Nephron (organoid): ENCODE data around the gene TRIM9.

Experiments
- H3K27ac Mint-ChIP-seq, 3 experiments: 2 replicates each; pipeline ENCODE4 v1.8.0; 2020; ENCODE audit warnings: mixed read lengths in 3 of 3, mild to moderate bottlenecking in 2 of 3, moderate library complexity in 1 of 3
- H3K27me3 Mint-ChIP-seq: 2 replicates; pipeline ENCODE4 v1.8.0; 2021; ENCODE audit warnings: low read depth, mild to moderate bottlenecking, moderate library complexity, mixed read lengths
- H3K36me3 Mint-ChIP-seq: 2 replicates; pipeline ENCODE4 v1.8.0; 2020; ENCODE audit warnings: low read depth, mixed read lengths
- H3K4me1 Mint-ChIP-seq: 2 replicates; pipeline ENCODE4 v1.8.0; 2020; ENCODE audit warnings: mixed read lengths
- H3K4me3 Mint-ChIP-seq, 3 experiments: 2 replicates each; pipeline ENCODE4 v1.8.0; 2020; ENCODE audit warnings: mild to moderate bottlenecking in 3 of 3, mixed read lengths in 3 of 3, moderate library complexity in 2 of 3
- H3K9me3 Mint-ChIP-seq: 2 replicates; pipeline ENCODE4 v1.8.0; 2020; ENCODE audit warnings: mixed read lengths
- CTCF ChIP-seq, 3 experiments: fragments of 200-600 bp; sonication (generic); IDR thresholded peaks; one replicate each; pipeline ENCODE4 v1.5.0; 2021; ENCODE audit warnings: antibody characterized with exemption in 3 of 3; ENCODE audit not compliant: unreplicated experiment in 3 of 3

TRIM9 gene

GRCh38 chr14:51028851-51029754 is 65.8 kb downstream of the TRIM9 start:
- H3K27me3 Mint-ChIP-seq, result no peaks in the 10 kb centered on the region
- no peaks in the 10 kb centered on the region for H3K36me3 Mint-ChIP-seq
- H3K4me3 Mint-ChIP-seq, result no peak overlapping the region
- no peak for TF ChIP-seq CTCF (IDR thresholded peaks at IDR 0.05; ENCODE audit: unreplicated experiment in 3 of 3)
- H3K27ac Mint-ChIP-seq, result peak overlapping the region in 2 of 3 experiments; percentile 10 to 11
- H3K9me3 Mint-ChIP-seq, result peaks cover 5% of the 10 kb centered on the region
- peaks cover 25% of the 10 kb centered on the region for H3K4me1 Mint-ChIP-seq

- H3K27ac Mint-ChIP-seq, result peak overlapping the region in 2 of 3 experiments; percentile 10 to 18
- H3K9me3 Mint-ChIP-seq, result peaks cover 3% of the 10 kb centered on the region
- H3K27me3 Mint-ChIP-seq, result no peaks in the 10 kb centered on the region
- peaks cover 32% of the 10 kb centered on the region for H3K4me1 Mint-ChIP-seq
- no peak overlapping the region for H3K4me3 Mint-ChIP-seq
- H3K36me3 Mint-ChIP-seq, result no peaks in the 10 kb centered on the region
- no peak for TF ChIP-seq CTCF (IDR thresholded peaks at IDR 0.05; ENCODE audit: unreplicated experiment in 3 of 3)
These were observed 66.5 kb downstream of the TRIM9 start for GRCh38 chr14:51028361-51028760.

GRCh38 chr14:51024377-51024776 is 70.5 kb downstream of the TRIM9 start:
- TF ChIP-seq CTCF (IDR thresholded peaks at IDR 0.05; ENCODE audit: unreplicated experiment in 3 of 3), result no peak
- Mint-ChIP-seq H3K27me3 (peaks cover 8% of the 10 kb centered on the region), H3K4me1 (peaks cover 50% of the 10 kb centered on the region)

GRCh38 chr14:51023964-51024363 is 70.9 kb downstream of the TRIM9 start:
- Mint-ChIP-seq H3K4me1 (peaks cover 54% of the 10 kb centered on the region), H3K36me3 (no peaks in the 10 kb centered on the region), H3K27ac (peak overlapping the region; percentile 84 to 94 (median 89)), H3K4me3 (no peak overlapping the region), H3K27me3 (peaks cover 8% of the 10 kb centered on the region), H3K9me3 (no peaks in the 10 kb centered on the region)
- TF ChIP-seq CTCF (IDR thresholded peaks at IDR 0.05; ENCODE audit: unreplicated experiment in 3 of 3), result no peak

More at GRCh38 chr14:51024377-51024776, 70.5 kb downstream of the TRIM9 start:
- Mint-ChIP-seq H3K9me3 (no peaks in the 10 kb centered on the region), H3K27ac (peak overlapping the region; percentile 84 to 94 (median 89)), H3K4me3 (peak overlapping the region in 2 of 3 experiments; percentile 2), H3K36me3 (no peaks in the 10 kb centered on the region)

GRCh38 chr14:51022769-51023168 is 72.1 kb downstream of the TRIM9 start:
- peaks cover 8% of the 10 kb centered on the region for H3K27me3 Mint-ChIP-seq
- peak overlapping the region in 2 of 3 experiments; percentile 84 to 94 for H3K27ac Mint-ChIP-seq
- no peak overlapping the region for H3K4me3 Mint-ChIP-seq
- no peak for TF ChIP-seq CTCF (IDR thresholded peaks at IDR 0.05; ENCODE audit: unreplicated experiment in 3 of 3)
- H3K9me3 Mint-ChIP-seq, result no peaks in the 10 kb centered on the region
- peaks cover 47% of the 10 kb centered on the region for H3K4me1 Mint-ChIP-seq
- H3K36me3 Mint-ChIP-seq, result no peaks in the 10 kb centered on the region
